DMS79 treated with DMSO at 0.1 percent for 48 hours (cell line): ENCODE measurements around the gene SGCA.

ENCODE experiments used
- DNase-seq: peaks from one replicate; lab custom pipeline; 2025; lab: John Stamatoyannopoulos, UW

The SGCA gene

GRCh38 chr17:50167371-50167770 is 1.6 kb downstream of the SGCA start:
- DNase-seq: no peak

- DNase-seq: no peak
Measured at GRCh38 chr17:50168319-50168718, 2.5 kb downstream of the SGCA start.

DNA sequence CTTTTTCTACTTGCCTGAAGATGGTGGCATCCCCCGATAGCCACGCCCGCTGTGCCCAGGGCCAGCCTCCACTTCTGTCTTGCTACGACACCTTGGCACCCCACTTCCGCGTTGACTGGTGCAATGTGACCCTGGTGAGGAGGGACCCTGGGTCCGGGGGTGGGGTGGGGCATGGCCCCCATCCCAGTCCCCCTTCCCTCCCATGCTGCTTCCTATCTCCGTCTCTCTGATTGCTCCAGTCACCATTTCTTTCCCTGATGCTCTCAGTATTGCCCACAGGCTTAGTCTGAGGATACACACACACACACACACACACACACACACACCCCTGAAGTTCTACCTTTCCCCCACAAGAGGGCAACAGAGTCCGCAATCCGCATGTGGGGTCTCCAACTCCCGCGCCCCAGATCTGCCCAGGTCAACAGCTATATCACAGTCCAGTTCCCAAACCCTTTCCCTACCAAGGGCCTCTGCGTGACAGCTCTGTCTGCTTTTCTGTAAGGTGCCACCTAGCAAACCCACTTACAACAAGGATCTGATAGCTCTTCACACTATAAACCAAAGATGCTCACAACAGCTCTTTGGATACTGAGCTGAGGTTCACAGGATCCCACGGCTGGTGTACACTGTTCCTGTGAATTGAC is 3.4 kb downstream of the SGCA start:
- peak; percentile 30 for DNase-seq

GRCh38 chr17:50169881-50170459 is 4.2 kb downstream of the SGCA start:
- no peak for DNase-seq

GRCh38 chr17:50170662-50171370 is 5.0 kb downstream of the SGCA start:
- no peak for DNase-seq

DNA sequence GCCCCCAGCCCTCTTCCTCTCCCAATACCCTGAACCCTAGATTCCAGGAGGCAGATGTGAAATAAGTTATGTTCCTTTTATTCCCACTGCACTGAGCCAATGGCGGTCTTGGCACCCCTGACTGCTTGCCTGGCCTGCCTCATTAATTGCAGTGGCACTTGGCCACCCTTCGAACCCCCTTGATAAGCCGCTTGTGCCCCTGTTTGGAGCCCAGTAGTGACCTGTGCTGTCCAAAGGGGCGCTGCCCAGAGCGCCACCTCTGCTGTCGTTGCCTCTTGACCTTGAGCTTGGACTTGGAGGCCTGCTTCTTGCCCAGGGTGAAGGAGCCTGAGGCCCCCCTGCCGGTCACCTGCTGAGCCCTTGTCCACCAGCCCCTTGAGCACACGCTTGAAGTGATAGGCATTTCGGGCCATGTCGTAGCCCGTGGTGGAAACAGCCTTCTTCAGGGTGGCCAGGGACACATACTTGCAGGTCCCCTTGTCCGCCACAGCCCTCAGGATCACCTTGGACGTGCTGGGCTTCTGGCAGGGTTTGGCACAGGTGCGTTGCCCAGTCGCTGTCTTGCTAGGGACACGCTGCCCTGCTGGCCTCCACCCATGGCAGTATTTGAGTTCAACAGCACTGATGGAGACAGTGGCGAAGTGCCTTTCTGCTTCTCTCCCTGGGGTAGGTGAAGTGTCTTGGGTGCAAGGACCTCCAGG is 5.7 kb downstream of the SGCA start:
- no peak for DNase-seq

- no peak for DNase-seq
Measured at GRCh38 chr17:50172130-50172529, 6.3 kb downstream of the SGCA start.

GRCh38 chr17:50172936-50173334 is 7.1 kb downstream of the SGCA start:
- DNase-seq: no peak

DNA sequence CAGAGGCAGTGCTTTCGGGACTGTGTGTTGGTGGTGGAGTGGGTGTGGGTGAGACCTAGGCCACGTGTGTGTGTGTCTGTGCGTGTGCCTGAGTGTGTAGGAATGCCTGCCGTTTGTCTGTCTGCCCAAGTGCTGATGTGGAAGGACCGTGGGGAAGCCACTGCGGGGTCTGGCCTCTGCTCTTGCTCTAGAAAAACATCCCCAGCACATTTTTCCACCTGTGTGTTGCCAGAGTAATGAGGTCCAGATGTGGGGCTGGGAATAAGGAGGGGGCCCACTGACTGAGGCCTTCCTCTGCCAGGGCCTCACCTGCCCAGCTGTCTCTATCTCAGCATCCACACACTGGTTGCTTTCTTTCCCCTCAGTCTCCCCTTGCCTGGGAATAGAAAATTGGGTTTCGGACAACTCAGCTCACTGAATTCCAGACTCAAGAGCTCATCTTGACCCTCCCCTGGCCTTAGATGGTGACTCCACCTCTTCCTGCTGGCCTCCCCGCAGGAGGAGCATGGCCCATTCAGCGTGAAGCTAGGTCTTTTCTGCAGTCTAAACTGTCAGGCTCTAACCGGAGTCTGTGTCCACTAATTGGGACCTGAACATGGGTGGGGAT is 7.6 kb downstream of the SGCA start:
- no peak for DNase-seq

- DNase-seq: no peak
Measured at GRCh38 chr17:50174444-50174843, 8.6 kb downstream of the SGCA start.

GRCh38 chr17:50175035-50175807 is 9.4 kb downstream of the SGCA start:
- DNase-seq: no peak

DNA sequence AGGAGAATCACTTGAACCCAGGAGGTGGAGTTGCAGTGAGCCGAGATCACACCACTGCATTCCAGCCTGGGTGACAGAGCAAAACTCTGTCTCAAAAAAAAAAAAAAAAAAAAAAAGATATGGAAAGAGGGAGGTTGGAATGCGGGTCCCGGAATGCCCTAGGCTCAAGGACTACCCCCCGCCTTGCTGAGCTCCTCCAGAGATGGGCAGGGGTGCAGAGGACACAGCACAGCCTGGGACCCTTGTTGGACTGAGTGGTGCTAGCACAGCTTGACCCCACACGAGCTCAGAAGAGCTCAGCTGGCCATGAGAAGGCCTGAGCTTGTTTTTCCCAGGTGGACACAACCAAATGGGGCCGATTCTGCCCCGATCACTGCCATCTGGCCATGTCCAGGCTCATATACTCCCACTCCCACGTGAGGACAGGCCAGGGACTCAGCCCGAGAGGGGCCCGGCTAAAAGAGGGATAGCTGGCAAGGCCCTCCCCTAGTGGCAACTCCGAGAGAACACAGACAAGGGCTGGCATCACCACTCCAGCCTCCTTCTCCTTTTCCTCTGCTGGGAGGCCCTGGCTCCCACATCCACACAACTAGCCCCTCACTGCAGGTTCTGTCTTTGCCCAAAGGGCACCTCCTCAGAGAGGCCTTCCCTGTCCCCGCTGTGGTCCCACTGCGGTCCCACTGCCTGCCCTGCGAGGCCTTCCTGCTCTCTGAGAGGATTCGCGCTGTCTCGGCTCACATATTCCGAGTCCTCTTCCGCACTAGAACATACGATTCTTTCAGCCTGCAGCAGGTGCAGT is 11.0 kb downstream of the SGCA start:
- no peak for DNase-seq

GRCh38 chr17:50177476-50177875 is 11.7 kb downstream of the SGCA start:
- DNase-seq: no peak

DNA sequence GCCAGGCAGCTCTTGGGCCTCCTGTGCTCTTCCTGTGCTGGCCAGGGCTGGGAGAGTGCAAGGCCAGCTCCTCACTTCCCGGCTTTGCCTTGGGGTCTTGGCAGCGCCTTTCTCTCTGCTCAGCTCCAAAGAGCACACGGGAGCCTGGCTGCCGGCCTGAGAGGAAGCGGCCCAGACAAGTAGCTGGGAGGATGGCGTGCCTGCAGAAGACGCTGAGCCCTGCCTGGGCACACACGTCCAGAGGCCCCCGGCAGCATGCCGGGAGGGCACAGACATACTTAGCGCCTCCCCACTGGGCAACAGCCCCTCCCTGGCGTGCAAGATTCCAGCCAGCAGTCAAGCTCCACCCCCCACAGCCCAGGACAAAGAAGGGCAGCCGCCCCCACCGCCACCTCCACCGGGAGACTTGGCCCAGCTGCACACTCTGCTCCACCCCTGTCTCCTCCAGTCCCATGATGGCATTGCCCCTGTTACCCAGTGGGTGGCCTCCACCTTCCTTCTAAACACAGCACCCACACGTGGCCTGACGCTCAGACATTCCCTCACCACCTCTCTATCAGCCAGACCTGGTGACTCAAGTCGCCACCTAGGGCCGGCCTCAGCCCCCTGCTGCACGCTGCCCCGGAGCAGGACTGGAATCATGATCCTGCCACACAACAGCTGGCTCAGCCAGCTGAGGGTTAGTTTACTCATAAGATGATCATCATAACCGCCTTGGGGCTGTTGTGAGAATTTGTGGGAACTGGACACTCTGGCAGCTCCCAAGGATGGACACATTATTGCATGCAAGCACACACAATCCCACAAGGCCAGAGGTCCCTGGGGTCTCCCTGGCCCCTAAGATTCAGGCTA is 12.4 kb downstream of the SGCA start:
- peak; percentile 45 for DNase-seq

DNA sequence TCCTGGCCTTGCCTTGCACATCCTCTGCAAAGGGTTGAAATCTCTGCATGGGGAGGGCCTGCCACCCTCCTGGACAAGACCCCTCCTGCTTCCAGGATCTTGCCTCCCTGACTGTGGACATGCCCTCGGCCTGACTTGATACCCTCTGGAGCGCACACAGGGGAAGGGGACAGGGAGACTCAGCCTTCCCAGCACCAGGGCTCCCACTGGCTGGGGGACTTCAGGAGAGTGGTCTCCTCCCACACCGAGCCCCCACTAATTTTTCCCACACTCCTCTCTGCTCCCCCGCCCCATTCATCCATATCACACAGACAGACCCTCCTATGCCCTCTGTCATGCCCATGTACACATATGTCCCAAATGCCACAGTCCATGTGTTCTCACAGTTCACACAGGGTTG is 14.3 kb downstream of the SGCA start:
- DNase-seq: no peak

- no peak for DNase-seq
Measured at GRCh38 chr17:50180620-50181019, 14.8 kb downstream of the SGCA start.

GRCh38 chr17:50181144-50181543 is 15.3 kb downstream of the SGCA start:
- no peak for DNase-seq

- no peak for DNase-seq
Measured at GRCh38 chr17:50181591-50182560, 16.1 kb downstream of the SGCA start.
